ENCODE results near the gene LNX2.
"Not testable (repeated sequence)": the region's sequence is repeated elsewhere in the genome, so short reads cannot be mapped to it uniquely, and the experiment has no call there.

- TF ChIP-seq CTCF (optimal IDR thresholded peaks at IDR 0.05 in 1 of 3, IDR thresholded peaks at IDR 0.05 in 1 of 3, conservative IDR thresholded peaks at IDR 0.05 in 1 of 3; ENCODE audit: extremely low read depth in 1 of 3, insufficient read depth in 2 of 3, low read length in 3 of 3); EZH2 (IDR thresholded peaks at IDR 0.05; ENCODE audit: low read length): not testable (repeated sequence)
Observed at GRCh38 chr13:27628766-27629165, 8.4 kb upstream of the LNX2 start.
